ENCODE data around the gene MRGPRG.
A peak's percentile ranks its signal among the peaks of the same experiment; 100 is the strongest.

The MRGPRG gene

GRCh38 chr11:3206922-3207204 lies 11.8 kb downstream of the MRGPRG start:
- Histone ChIP-seq H3K27ac (ENCODE audit: low read length, poor library complexity, severe bottlenecking) (no peak overlapping the region), H3K9me3 (ENCODE audit: control insufficient read depth, low read length) (peaks cover 17% of the 10 kb centered on the region), H3K4me3 (ENCODE audit: insufficient read depth in 1 of 2, low read depth in 1 of 2, low read length in 2 of 2) (no peak overlapping the region), H3K18ac (ENCODE audit: low read depth in 1 of 2, low read length in 2 of 2) (no peak overlapping the region), H3K4me2 (ENCODE audit: low read length, poor library complexity, severe bottlenecking) (no peak overlapping the region), H3K9ac (ENCODE audit: low read length) (no peak overlapping the region), H3K79me1 (replicated peaks; ENCODE audit: low read length, poor library complexity, severe bottlenecking) (no peaks in the 10 kb centered on the region), H2BK5ac (ENCODE audit: low read depth, low read length, poor library complexity, severe bottlenecking) (no peak overlapping the region), H3K14ac (ENCODE audit: low read length in 2 of 2) (no peak overlapping the region), H3K27me3 (ENCODE audit: control insufficient read depth in 1 of 2, insufficient read depth in 1 of 2, low read length in 2 of 2) (peaks cover 55 to 71% of the 10 kb centered on the region in 2 experiments), H3K4ac (ENCODE audit: low read depth in 1 of 2, low read length in 2 of 2) (no peak overlapping the region), H3K4me1 (ENCODE audit: control insufficient read depth, insufficient read depth, low read depth, low read length) (peaks cover 9% of the 10 kb centered on the region), H4K8ac (ENCODE audit: low read length) (no peak overlapping the region), H2BK12ac (ENCODE audit: low read length in 2 of 2) (no peak overlapping the region), H2AFZ (ENCODE audit: low read depth, low read length) (no peak overlapping the region), H3K23ac (ENCODE audit: low read length in 2 of 2) (no peak overlapping the region), H2BK120ac (ENCODE audit: low read depth, low read length) (no peak overlapping the region), H4K91ac (ENCODE audit: low read length) (no peak overlapping the region), H3K36me3 (ENCODE audit: control insufficient read depth in 1 of 2, insufficient read depth in 2 of 2, low read depth in 1 of 2, low read length in 2 of 2) (no peaks in the 10 kb centered on the region), H2AK5ac (ENCODE audit: low read length, severe bottlenecking) (no peak overlapping the region), H2BK15ac (ENCODE audit: low read depth, poor library complexity, severe bottlenecking) (no peak overlapping the region)
- WGBS = 95% methylated on average over 1 of the region's 1 CpG
- no peak for DNase-seq

DNA sequence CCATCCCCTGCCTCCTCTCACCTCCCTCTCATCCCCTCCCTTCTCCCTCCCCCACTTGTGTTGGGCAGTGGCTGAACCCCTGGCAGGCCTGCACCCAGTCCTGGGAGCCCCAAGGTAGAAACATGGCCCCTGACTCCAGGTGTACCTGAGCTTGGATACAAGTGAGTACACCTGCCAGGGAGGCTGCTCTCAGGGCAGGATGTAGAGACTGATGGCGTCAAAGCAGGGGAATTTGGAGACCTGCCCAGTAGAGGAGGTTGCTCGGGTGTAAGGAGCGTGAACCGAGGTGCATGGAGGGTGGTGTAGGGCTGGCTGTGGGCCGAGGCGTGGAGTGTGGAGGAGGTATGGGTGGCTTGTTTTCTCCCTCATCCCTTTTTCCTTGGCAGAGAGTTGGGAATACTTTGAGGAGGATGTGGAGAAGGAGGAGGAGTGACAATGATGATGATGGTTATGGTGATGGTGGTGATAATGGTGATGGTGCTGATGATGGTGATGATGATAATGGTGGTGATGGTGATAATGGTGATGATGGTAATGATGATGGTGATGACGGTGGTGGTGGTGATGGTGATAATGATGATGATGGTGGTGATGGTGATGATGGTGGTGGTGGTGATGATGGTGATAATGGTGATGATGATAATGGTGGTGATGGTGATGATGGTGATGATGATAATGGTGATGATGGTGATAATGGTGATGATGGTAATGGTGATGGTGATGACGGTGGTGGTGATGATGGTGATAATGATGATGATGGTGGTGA lies 12.3 kb downstream of the MRGPRG start:
- no peak overlapping the region for H2AFZ ChIP-seq (ENCODE audit: low read depth, low read length)
- no peaks in the 10 kb centered on the region for H3K79me1 ChIP-seq (replicated peaks; ENCODE audit: low read length, poor library complexity, severe bottlenecking)
- no peak overlapping the region for H4K91ac ChIP-seq (ENCODE audit: low read length)
- no peak for DNase-seq
- no peak overlapping the region for H2BK5ac ChIP-seq (ENCODE audit: low read depth, low read length, poor library complexity, severe bottlenecking)
- no peak overlapping the region for H3K23ac ChIP-seq (ENCODE audit: low read length in 2 of 2)
- H3K4me3 ChIP-seq (ENCODE audit: insufficient read depth in 1 of 2, low read depth in 1 of 2, low read length in 2 of 2) = no peak overlapping the region
- H3K9ac ChIP-seq (ENCODE audit: low read length) = no peak overlapping the region
- H2BK12ac ChIP-seq (ENCODE audit: low read length in 2 of 2) = no peak overlapping the region
- 82% methylated on average over 8 of the region's 8 CpGs for WGBS
- H3K36me3 ChIP-seq (ENCODE audit: control insufficient read depth in 1 of 2, insufficient read depth in 2 of 2, low read depth in 1 of 2, low read length in 2 of 2) = no peaks in the 10 kb centered on the region
- H3K4me2 ChIP-seq (ENCODE audit: low read length, poor library complexity, severe bottlenecking) = no peak overlapping the region
- H2AK5ac ChIP-seq (ENCODE audit: low read length, severe bottlenecking) = no peak overlapping the region
- H3K27me3 ChIP-seq (ENCODE audit: control insufficient read depth in 1 of 2, insufficient read depth in 1 of 2, low read length in 2 of 2) = peaks cover 60 to 72% of the 10 kb centered on the region in 2 experiments
- H3K4me1 ChIP-seq (ENCODE audit: control insufficient read depth, insufficient read depth, low read depth, low read length) = peaks cover 9% of the 10 kb centered on the region
- H4K8ac ChIP-seq (ENCODE audit: low read length) = no peak overlapping the region
- no peak overlapping the region for H2BK120ac ChIP-seq (ENCODE audit: low read depth, low read length)
- H3K9me3 ChIP-seq (ENCODE audit: control insufficient read depth, low read length) = peaks cover 14% of the 10 kb centered on the region
- H3K18ac ChIP-seq (ENCODE audit: low read depth in 1 of 2, low read length in 2 of 2) = no peak overlapping the region
- no peak overlapping the region for H3K27ac ChIP-seq (ENCODE audit: low read length, poor library complexity, severe bottlenecking)
- H2BK15ac ChIP-seq (ENCODE audit: low read depth, poor library complexity, severe bottlenecking) = no peak overlapping the region
- H3K14ac ChIP-seq (ENCODE audit: low read length in 2 of 2) = no peak overlapping the region
- H3K4ac ChIP-seq (ENCODE audit: low read depth in 1 of 2, low read length in 2 of 2) = no peak overlapping the region

DNA sequence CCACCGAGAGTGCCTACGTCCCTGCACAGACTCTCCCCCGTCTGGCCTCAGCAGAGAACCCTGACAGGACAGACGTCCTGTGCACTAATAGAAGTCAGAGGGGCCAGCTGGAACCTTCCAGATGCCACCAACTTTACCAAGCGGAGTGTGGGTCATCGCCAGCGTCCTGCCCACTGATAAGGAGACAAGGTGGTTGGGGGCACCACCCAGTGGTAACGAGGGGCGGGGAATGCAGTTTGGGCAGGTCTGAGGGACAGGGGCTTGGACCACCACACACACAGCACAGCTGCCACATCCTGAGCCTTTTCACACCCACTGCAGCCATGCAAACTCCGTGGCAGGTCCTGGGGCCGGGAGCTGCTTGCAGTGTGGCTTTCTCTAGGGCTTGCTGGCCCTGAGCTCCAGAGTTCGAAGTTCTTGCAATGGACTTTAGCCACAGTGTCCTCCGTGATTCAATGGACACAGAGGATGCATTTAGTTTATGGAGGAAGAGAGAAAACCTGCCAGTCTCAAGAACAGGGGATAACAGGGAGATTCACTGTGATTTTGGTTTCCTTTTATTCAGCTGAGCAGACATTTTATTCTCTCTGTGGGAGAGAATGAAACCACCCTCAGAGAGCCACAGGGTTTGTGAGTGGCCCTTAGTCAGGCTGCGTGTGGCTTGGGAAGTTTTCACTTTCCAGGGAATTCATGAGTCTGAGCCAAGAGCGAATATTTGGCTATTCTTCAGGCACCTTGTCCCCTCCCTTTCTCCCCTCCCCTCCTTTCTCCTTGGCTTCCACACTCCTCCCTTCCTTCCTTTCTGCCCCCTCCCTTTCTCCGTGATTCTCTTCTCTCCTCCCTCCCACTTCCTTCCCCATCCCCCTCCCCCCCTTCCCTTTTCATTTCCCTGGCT lies 13.1 kb downstream of the MRGPRG start:
- no peaks in the 10 kb centered on the region for H3K36me3 ChIP-seq (ENCODE audit: control insufficient read depth in 1 of 2, insufficient read depth in 2 of 2, low read depth in 1 of 2, low read length in 2 of 2)
- no peak overlapping the region for H3K9ac ChIP-seq (ENCODE audit: low read length)
- peaks cover 6% of the 10 kb centered on the region for H3K9me3 ChIP-seq (ENCODE audit: control insufficient read depth, low read length)
- no peak overlapping the region for H3K14ac ChIP-seq (ENCODE audit: low read length in 2 of 2)
- no peak overlapping the region for H3K27ac ChIP-seq (ENCODE audit: low read length, poor library complexity, severe bottlenecking)
- no peak overlapping the region for H2BK15ac ChIP-seq (ENCODE audit: low read depth, poor library complexity, severe bottlenecking)
- H3K4me3 ChIP-seq (ENCODE audit: insufficient read depth in 1 of 2, low read depth in 1 of 2, low read length in 2 of 2) = peak overlapping the region in 1 of 2 experiments; percentile 44
- no peak overlapping the region for H3K18ac ChIP-seq (ENCODE audit: low read depth in 1 of 2, low read length in 2 of 2)
- H3K79me1 ChIP-seq (replicated peaks; ENCODE audit: low read length, poor library complexity, severe bottlenecking) = no peaks in the 10 kb centered on the region
- no peak overlapping the region for H2BK12ac ChIP-seq (ENCODE audit: low read length in 2 of 2)
- 58% methylated on average over 14 of the region's 16 CpGs for WGBS
- H4K91ac ChIP-seq (ENCODE audit: low read length) = no peak overlapping the region
- H4K8ac ChIP-seq (ENCODE audit: low read length) = no peak overlapping the region
- H3K4me1 ChIP-seq (ENCODE audit: control insufficient read depth, insufficient read depth, low read depth, low read length) = peaks cover 9% of the 10 kb centered on the region
- peaks cover 68 to 77% of the 10 kb centered on the region in 2 experiments for H3K27me3 ChIP-seq (ENCODE audit: control insufficient read depth in 1 of 2, insufficient read depth in 1 of 2, low read length in 2 of 2)
- H2BK120ac ChIP-seq (ENCODE audit: low read depth, low read length) = no peak overlapping the region
- H3K4ac ChIP-seq (ENCODE audit: low read depth in 1 of 2, low read length in 2 of 2) = no peak overlapping the region
- no peak overlapping the region for H2BK5ac ChIP-seq (ENCODE audit: low read depth, low read length, poor library complexity, severe bottlenecking)
- no peak overlapping the region for H2AFZ ChIP-seq (ENCODE audit: low read depth, low read length)
- no peak overlapping the region for H3K23ac ChIP-seq (ENCODE audit: low read length in 2 of 2)
- no peak for DNase-seq
- no peak overlapping the region for H3K4me2 ChIP-seq (ENCODE audit: low read length, poor library complexity, severe bottlenecking)
- H2AK5ac ChIP-seq (ENCODE audit: low read length, severe bottlenecking) = no peak overlapping the region
